H1 (cell line): ENCODE results near the gene CCDC196. TPM values are rescaled to one million over a fixed set of nuclear protein-coding genes. Genes with fewer than 3 reads are reported as not detected.

Experiments
- CTCF ChIA-PET: fragments of 300-600 bp; sonication (Branson Sonifier 250); formaldehyde crosslinking; loops from one replicate; lab custom pipeline; 2021; ENCODE audit not compliant: partially characterized antibody; lab: Charles Lee
- POLR2A ChIA-PET: fragments of 300-600 bp; sonication (Branson Sonifier 250); formaldehyde crosslinking; loops from one replicate; lab custom pipeline; 2021; ENCODE audit warnings: inconsistent platforms; ENCODE audit not compliant: partially characterized antibody; lab: Charles Lee
- DNase-seq, 2 experiments: peaks; one replicate each; pipeline versions ENCODE4 v3.0.0 to v3.0.0-alpha.2; 2010 to 2022; ENCODE audit warnings: low spot score in 2 of 2, low read depth in 1 of 2, mixed read lengths in 1 of 2
- FAIRE-seq: peaks from 2 replicates; lab custom pipeline; 2011; peaks lifted over from hg19 to GRCh38; lab: Jason Lieb, UNC
- H2AFZ ChIP-seq: 2 replicates; pipeline ENCODE4 v1.8.1; 2012; ENCODE audit warnings: low read length, inconsistent platforms
- H2AK5ac ChIP-seq: 2 replicates; pipeline ENCODE4 v1.6.1; 2013; ENCODE audit warnings: low read depth, low read length
- H2BK120ac ChIP-seq: replicated peaks from 2 replicates; pipeline ENCODE3; 2013; ENCODE audit warnings: low read depth, low read length, inconsistent platforms
- H2BK12ac ChIP-seq: 2 replicates; pipeline ENCODE4 v1.6.1; 2013; ENCODE audit warnings: low read depth, low read length
- H2BK15ac ChIP-seq: 2 replicates; pipeline ENCODE4 v1.6.1; 2013; ENCODE audit warnings: low read length
- H2BK20ac ChIP-seq: 2 replicates; pipeline ENCODE4 v1.6.1; 2013; ENCODE audit warnings: low read length
- H2BK5ac ChIP-seq: 2 replicates; pipeline ENCODE4 v1.6.1; 2013; ENCODE audit warnings: low read depth, low read length
- H3K14ac ChIP-seq: 2 replicates; pipeline ENCODE4 v1.6.1; 2013; ENCODE audit warnings: inconsistent platforms; ENCODE audit not compliant: insufficient read length
- H3K18ac ChIP-seq: 2 replicates; pipeline ENCODE4 v1.6.1; 2013; ENCODE audit warnings: low read length; ENCODE audit errors: extremely low read depth
- H3K23ac ChIP-seq: 2 replicates; pipeline ENCODE4 v1.6.1; 2013; ENCODE audit warnings: inconsistent platforms; ENCODE audit not compliant: insufficient read length
- H3K23me2 ChIP-seq: 2 replicates; pipeline ENCODE4 v1.6.1; 2013; ENCODE audit warnings: low read depth, low read length
- H3K27ac ChIP-seq: 2 replicates; pipeline ENCODE4 v1.6.1; 2011; ENCODE audit warnings: low read depth, low read length, inconsistent platforms
- H3K27me3 ChIP-seq, 4 experiments: replicated peaks in 1 of 4; 1 replicate in 1 of 4; 2 replicates in 3 of 4; pipeline versions ENCODE4 v1.6.1 to v1.8.1; 2011 to 2013; ENCODE audit warnings: low read length in 3 of 4, mild to moderate bottlenecking in 3 of 4, inconsistent platforms in 2 of 4, mixed read lengths in 2 of 4, moderate library complexity in 1 of 4; ENCODE audit not compliant: control insufficient read depth in 3 of 4, insufficient read depth in 3 of 4; ENCODE audit errors: extremely low read depth in 1 of 4
- H3K36me3 ChIP-seq, 4 experiments: 2 replicates each; pipeline versions ENCODE4 v1.6.1 to v1.8.1; 2011 to 2013; ENCODE audit warnings: mild to moderate bottlenecking in 4 of 4, low read length in 3 of 4, moderate library complexity in 2 of 4, control low read depth in 1 of 4, inconsistent platforms in 1 of 4; ENCODE audit not compliant: insufficient read depth in 4 of 4, control insufficient read depth in 2 of 4
- H3K4ac ChIP-seq: replicated peaks from 2 replicates; pipeline ENCODE3; 2013; ENCODE audit warnings: low read length, low read depth, mixed read lengths, inconsistent platforms; ENCODE audit not compliant: insufficient read length
- H3K4me1 ChIP-seq, 4 experiments: replicated peaks in 1 of 4; 1 replicate in 1 of 4; 2 replicates in 3 of 4; pipeline versions ENCODE4 v1.6.1 to v1.8.1; 2011 to 2013; ENCODE audit warnings: low read length in 3 of 4, inconsistent platforms in 2 of 4, mixed read lengths in 1 of 4; ENCODE audit not compliant: insufficient read depth in 4 of 4, control insufficient read depth in 3 of 4
- H3K4me2 ChIP-seq, 2 experiments: 2 replicates each; pipeline versions ENCODE4 v1.6.1 to v1.8.1; 2011 to 2013; ENCODE audit warnings: low read depth in 2 of 2, low read length in 2 of 2, control low read depth in 1 of 2, inconsistent platforms in 1 of 2, mild to moderate bottlenecking in 1 of 2; ENCODE audit not compliant: insufficient read depth in 1 of 2
- H3K4me3 ChIP-seq, 4 experiments: fragments of 200-600, 300-600 bp in 1 of 4; sonication (generic), shearing (Covaris generic), sonication (Bioruptor Twin) in 1 of 4; 2 replicates each; pipeline versions ENCODE4 v1.5.1 to v1.8.1; 2011 to 2016; ENCODE audit warnings: low read length in 4 of 4, low read depth in 3 of 4, control low read depth in 2 of 4, inconsistent platforms in 2 of 4, mild to moderate bottlenecking in 2 of 4, mixed read lengths in 1 of 4, moderate library complexity in 1 of 4; ENCODE audit not compliant: insufficient read depth in 2 of 4; ENCODE audit errors: extremely low read depth in 1 of 4
- H3K56ac ChIP-seq: replicated peaks from 2 replicates; pipeline ENCODE3; 2013; ENCODE audit warnings: low read depth, mild to moderate bottlenecking, mixed read lengths, low read length, inconsistent platforms; ENCODE audit not compliant: insufficient read length
- H3K79me1 ChIP-seq: 2 replicates; pipeline ENCODE4 v1.6.1; 2013; ENCODE audit warnings: low read depth, low read length, control low read depth
- H3K79me2 ChIP-seq, 2 experiments: 2 replicates each; pipeline versions ENCODE4 v1.6.1 to v1.8.1; 2012 to 2013; ENCODE audit warnings: low read length in 2 of 2, mild to moderate bottlenecking in 2 of 2, inconsistent platforms in 1 of 2; ENCODE audit not compliant: insufficient read depth in 2 of 2, control insufficient read depth in 1 of 2
- H3K9ac ChIP-seq, 4 experiments: replicated peaks in 1 of 4; 1 replicate in 1 of 4; 2 replicates in 3 of 4; pipeline versions ENCODE4 v1.6.1 to v1.8.1; 2011 to 2013; ENCODE audit warnings: low read depth in 3 of 4, low read length in 3 of 4, control low read depth in 2 of 4, mild to moderate bottlenecking in 2 of 4, moderate library complexity in 2 of 4, inconsistent platforms in 1 of 4; ENCODE audit errors: extremely low read depth in 1 of 4
- H3K9me3 ChIP-seq, 2 experiments: 2 replicates each; pipeline versions ENCODE4 v1.6.1 to v1.8.1; 2012 to 2013; ENCODE audit warnings: mild to moderate bottlenecking in 2 of 2, moderate library complexity in 2 of 2, control low read depth in 1 of 2, inconsistent platforms in 1 of 2, low read depth in 1 of 2, low read length in 1 of 2, mixed read lengths in 1 of 2; ENCODE audit not compliant: insufficient read depth in 2 of 2
- H4K20me1 ChIP-seq, 2 experiments: replicated peaks in 1 of 2; 2 replicates each; pipeline versions ENCODE3 to v1.8.1; 2011 to 2013; ENCODE audit warnings: inconsistent platforms in 2 of 2, low read length in 2 of 2, mild to moderate bottlenecking in 1 of 2; ENCODE audit not compliant: insufficient read depth in 2 of 2, control insufficient read depth in 1 of 2
- H4K5ac ChIP-seq: 2 replicates; pipeline ENCODE4 v1.6.1; 2013; ENCODE audit warnings: low read length, low read depth, mixed read lengths, inconsistent platforms; ENCODE audit not compliant: insufficient read length
- H4K8ac ChIP-seq: 2 replicates; pipeline ENCODE4 v1.8.0; 2013; ENCODE audit warnings: mild to moderate bottlenecking, moderate library complexity, low read length, inconsistent platforms; ENCODE audit not compliant: insufficient read depth; ENCODE audit errors: extremely low read depth
- H4K91ac ChIP-seq: replicated peaks from 2 replicates; pipeline ENCODE3; 2013; ENCODE audit warnings: low read length, mixed read lengths, inconsistent platforms; ENCODE audit not compliant: insufficient read length
- CBX5 ChIP-seq: fragments of 300-800, 300-1000 bp; sonication (generic); IDR thresholded peaks from 2 replicates; pipeline ENCODE4 v1.7.1; 2016; ENCODE audit warnings: antibody characterized with exemption, low read length, low read depth
- CREB1 ChIP-seq: IDR thresholded peaks from 2 replicates; pipeline ENCODE4 v1.6.1; 2012; ENCODE audit warnings: inconsistent platforms
- E2F6 ChIP-seq: IDR thresholded peaks from 2 replicates; pipeline ENCODE4 v1.6.1; 2012; ENCODE audit warnings: inconsistent platforms
- HDAC6 ChIP-seq: IDR thresholded peaks from one replicate; pipeline ENCODE4 v1.7.1; 2012; ENCODE audit warnings: low read depth, mild to moderate bottlenecking, inconsistent platforms, low read length, moderate library complexity
- JUN ChIP-seq: IDR thresholded peaks from 2 replicates; pipeline ENCODE4 v1.6.1; 2011; ENCODE audit warnings: low read depth, mild to moderate bottlenecking, improper control_type of control experiment, low read length
- KDM4A ChIP-seq: IDR thresholded peaks from one replicate; pipeline ENCODE4 v1.7.1; 2012; ENCODE audit warnings: low read depth, mild to moderate bottlenecking, moderate library complexity, low read length, inconsistent platforms; ENCODE audit not compliant: severe bottlenecking
- SAP30 ChIP-seq: fragments of 300-600 bp; sonication (generic); IDR thresholded peaks from 2 replicates; pipeline ENCODE4 v1.7.1; 2012; ENCODE audit warnings: low read length, moderate library complexity, mild to moderate bottlenecking, inconsistent platforms; ENCODE audit not compliant: insufficient read depth, insufficient replicate concordance
- SIN3A ChIP-seq, 2 experiments: IDR thresholded peaks in 1 of 2; conservative IDR thresholded peaks in 1 of 2; 2 replicates each; pipeline ENCODE4 v1.6.1; 2011 to 2012; ENCODE audit warnings: low read length in 2 of 2, improper control_type of control experiment in 1 of 2, low read depth in 1 of 2, mild to moderate bottlenecking in 1 of 2
- SIRT6 ChIP-seq: IDR thresholded peaks from one replicate; pipeline ENCODE4 v1.7.1; 2012; ENCODE audit warnings: low read length, inconsistent platforms
- SP1 ChIP-seq: IDR thresholded peaks from 2 replicates; pipeline ENCODE4 v1.6.1; 2011; ENCODE audit warnings: low read depth, low read length
- SUZ12 ChIP-seq: fragments of 200-600 bp; sonication (generic); IDR thresholded peaks from 2 replicates; pipeline ENCODE4 v1.6.1; 2012; ENCODE audit warnings: mild to moderate bottlenecking, inconsistent platforms, low read length, moderate library complexity, mixed read lengths
- TAF7 ChIP-seq: optimal IDR thresholded peaks from 2 replicates; pipeline ENCODE3; 2011; ENCODE audit warnings: low read depth, mild to moderate bottlenecking, inconsistent platforms, low read length, moderate library complexity, borderline replicate concordance
- TCF12 ChIP-seq: IDR thresholded peaks from 2 replicates; pipeline ENCODE4 v1.6.1; 2011; ENCODE audit warnings: low read depth, mild to moderate bottlenecking, low read length
- WGBS, 2 experiments: shearing (Covaris generic) in 1 of 2; methylation state at CpG; one replicate each; pipeline versions ENCODE4 v1.1.6 to v1.1.7; 2013 to 2015; ENCODE audit warnings: low lambda C conversion rate in 2 of 2, mixed read lengths in 2 of 2, inconsistent platforms in 1 of 2, low coverage in 1 of 2, missing lambda C conversion rate in 1 of 2; ENCODE audit not compliant: insufficient replicate concordance in 2 of 2, insufficient coverage in 1 of 2, insufficient read length in 1 of 2; ENCODE audit errors: extremely low coverage in 1 of 2, missing lambda C conversion rate in 1 of 2; 5-methylcytosine and 5-hydroxymethylcytosine counted together
- polyA plus RNA-seq, 7 experiments: library from polyadenylated mRNA; depleted of rRNA in 3 of 7; stranded (reverse) in 5 of 7; unstranded in 2 of 7; fragments of >200 nt in 5 of 7; fragments of 200-250 nt in 2 of 7; gene quantifications; 1 replicate in 5 of 7; 2 replicates in 1 of 7; 4 replicates in 1 of 7; pipeline versions ENCODE4 v1.2.1 to v1.2.3, GENCODE V29; 2011 to 2013; ENCODE audit warnings: missing spikeins in 2 of 7, mixed read lengths in 2 of 7
- total RNA-seq: library from RNA; stranded (reverse); fragmentation: NEBNext Ultra II Directional; extraction: Animal tissue kit (Norgen Biotek cat#: 25700); gene quantifications from 2 replicates; pipeline ENCODE4 v1.2.1, GENCODE V29; 2021

CCDC196 gene
- total and polyA plus RNA-seq, 2 of the 8 experiments (the other 6 are each of a cell fraction or from before 2014, with no cell fraction given), result not detected

DNA sequence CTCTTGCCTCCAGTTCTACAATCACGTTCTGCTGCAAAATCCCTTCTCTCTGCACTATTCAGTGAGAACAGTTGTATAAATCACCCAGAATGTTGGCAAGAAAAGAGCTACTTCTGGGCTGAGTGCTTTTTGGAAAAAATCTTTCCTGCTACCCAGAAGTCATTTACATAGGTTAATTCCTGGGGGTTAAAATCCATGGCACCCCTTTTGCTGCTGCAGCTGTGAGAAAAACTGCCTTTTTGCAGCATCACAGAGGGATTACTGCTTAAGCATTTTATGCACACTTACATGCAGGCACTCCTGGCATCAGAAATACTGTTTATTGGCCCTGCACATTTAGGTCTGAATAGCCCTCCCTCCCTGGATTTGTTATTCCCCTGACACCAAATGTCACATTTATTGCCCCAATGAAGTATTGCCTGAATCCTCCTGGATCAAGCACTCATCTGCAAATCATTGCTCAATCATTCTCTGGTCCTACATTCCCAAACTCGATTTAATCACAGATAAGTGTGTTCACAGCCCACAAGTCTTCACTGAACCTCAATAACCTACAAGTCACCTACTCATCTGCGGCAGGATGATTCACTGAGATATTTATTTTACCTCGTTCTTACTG, 43.1 kb upstream of the CCDC196 start:
- 87% methylated on average over 4 of the region's 4 CpGs; no CpG with 5 or more reads in 1 of the 2 experiments for WGBS, 2 experiments
- H3K4me3 ChIP-seq, result no peak overlapping the region
- no peaks in the 10 kb centered on the region for H3K4me1 ChIP-seq
- H3K4ac ChIP-seq, result no peak overlapping the region
- H4K20me1 ChIP-seq, result no peaks in the 10 kb centered on the region
- no peak for FAIRE-seq
- H3K56ac ChIP-seq, result no peak overlapping the region
- H2BK20ac ChIP-seq, result no peak overlapping the region
- no peak overlapping the region for H3K23ac ChIP-seq
- no peak overlapping the region for H4K8ac ChIP-seq
- ChIA-PET POLR2A (interaction anchor here (0.8 kb wide), 1 partner anchor 884 kb away, joined by 3 read pairs; no protein-coding TSS in a partner anchor), CTCF (no interaction called here)
- H3K79me2 ChIP-seq, result no peaks in the 10 kb centered on the region
- H4K5ac ChIP-seq, result no peak overlapping the region
- H4K91ac ChIP-seq, result no peak overlapping the region
- no peak overlapping the region for H2BK120ac ChIP-seq
- H3K9me3 ChIP-seq, result peaks cover 1 to 3% of the 10 kb centered on the region in 2 experiments; a peak in 3 of 4 replicates
- H3K9ac ChIP-seq, result no peak overlapping the region
- no peak overlapping the region for H3K27ac ChIP-seq
- no peak for DNase-seq
- no peak overlapping the region for H3K18ac ChIP-seq
- H2AFZ ChIP-seq, result no peak overlapping the region
- no peak overlapping the region for H2BK15ac ChIP-seq
- H3K79me1 ChIP-seq, result no peaks in the 10 kb centered on the region
- H2BK12ac ChIP-seq, result no peak overlapping the region
- no peaks in the 10 kb centered on the region for H3K23me2 ChIP-seq
- H2BK5ac ChIP-seq, result no peak overlapping the region
- H2AK5ac ChIP-seq, result no peak overlapping the region
- no peaks in the 10 kb centered on the region for H3K36me3 ChIP-seq
- H3K4me2 ChIP-seq, result no peak overlapping the region
- no peaks in the 10 kb centered on the region for H3K27me3 ChIP-seq
- H3K14ac ChIP-seq, result no peak overlapping the region
- no peak for TF ChIP-seq SUZ12
- no peak for TF ChIP-seq CBX5
- no peak for TF ChIP-seq HDAC6
- TF ChIP-seq TAF7, result no peak
- no peak for TF ChIP-seq SAP30
- TF ChIP-seq SIN3A (conservative IDR thresholded peaks at IDR 0.05 in 1 of 2, IDR thresholded peaks at IDR 0.05 in 1 of 2; ENCODE audit: low read depth in 1 of 2, low read length in 2 of 2), result no peak
- no peak for TF ChIP-seq JUN
- no peak for TF ChIP-seq SIRT6
- TF ChIP-seq KDM4A, result no peak
- TF ChIP-seq TCF12, result no peak
- TF ChIP-seq E2F6, result no peak
- no peak for TF ChIP-seq SP1
- TF ChIP-seq CREB1, result no peak
